ENCODE results near the gene ATF7IP2. TPM values are rescaled to one million over a fixed set of nuclear protein-coding genes. Genes with fewer than 3 reads are reported as not detected.
"Not testable (repeated sequence)": the region's sequence is repeated elsewhere in the genome, so short reads cannot be mapped to it uniquely, and the experiment has no call there.

ATF7IP2 gene
- polyA plus RNA-seq, 1 experiment, result 6.3 TPM

DNA sequence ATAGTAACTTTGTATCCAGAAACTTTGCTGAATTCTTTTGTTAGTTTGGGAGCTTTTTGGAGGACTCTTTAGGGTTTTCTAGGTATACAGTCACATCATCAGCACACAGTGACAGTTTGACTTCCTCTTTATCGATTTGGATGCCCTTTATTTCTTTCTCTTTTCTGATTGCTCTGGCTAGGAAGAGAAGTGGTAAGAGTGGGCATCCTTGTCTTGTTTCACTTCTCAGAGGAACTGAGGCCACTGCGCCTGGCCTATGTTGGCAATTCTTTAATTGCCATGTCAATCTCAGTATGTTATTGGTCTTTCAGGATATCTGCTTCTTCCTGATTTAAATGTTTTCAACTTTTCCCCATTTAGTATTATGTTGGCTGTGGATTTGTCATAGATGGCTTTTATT, 24.6 kb downstream of the ATF7IP2 start:
- TF ChIP-seq, protein P1, sequence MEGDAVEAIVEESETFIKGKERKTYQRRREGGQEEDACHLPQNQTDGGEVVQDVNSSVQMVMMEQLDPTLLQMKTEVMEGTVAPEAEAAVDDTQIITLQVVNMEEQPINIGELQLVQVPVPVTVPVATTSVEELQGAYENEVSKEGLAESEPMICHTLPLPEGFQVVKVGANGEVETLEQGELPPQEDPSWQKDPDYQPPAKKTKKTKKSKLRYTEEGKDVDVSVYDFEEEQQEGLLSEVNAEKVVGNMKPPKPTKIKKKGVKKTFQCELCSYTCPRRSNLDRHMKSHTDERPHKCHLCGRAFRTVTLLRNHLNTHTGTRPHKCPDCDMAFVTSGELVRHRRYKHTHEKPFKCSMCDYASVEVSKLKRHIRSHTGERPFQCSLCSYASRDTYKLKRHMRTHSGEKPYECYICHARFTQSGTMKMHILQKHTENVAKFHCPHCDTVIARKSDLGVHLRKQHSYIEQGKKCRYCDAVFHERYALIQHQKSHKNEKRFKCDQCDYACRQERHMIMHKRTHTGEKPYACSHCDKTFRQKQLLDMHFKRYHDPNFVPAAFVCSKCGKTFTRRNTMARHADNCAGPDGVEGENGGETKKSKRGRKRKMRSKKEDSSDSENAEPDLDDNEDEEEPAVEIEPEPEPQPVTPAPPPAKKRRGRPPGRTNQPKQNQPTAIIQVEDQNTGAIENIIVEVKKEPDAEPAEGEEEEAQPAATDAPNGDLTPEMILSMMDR (IDR thresholded peaks at IDR 0.05; ENCODE audit: low read depth, low read length), result no peak

DNA sequence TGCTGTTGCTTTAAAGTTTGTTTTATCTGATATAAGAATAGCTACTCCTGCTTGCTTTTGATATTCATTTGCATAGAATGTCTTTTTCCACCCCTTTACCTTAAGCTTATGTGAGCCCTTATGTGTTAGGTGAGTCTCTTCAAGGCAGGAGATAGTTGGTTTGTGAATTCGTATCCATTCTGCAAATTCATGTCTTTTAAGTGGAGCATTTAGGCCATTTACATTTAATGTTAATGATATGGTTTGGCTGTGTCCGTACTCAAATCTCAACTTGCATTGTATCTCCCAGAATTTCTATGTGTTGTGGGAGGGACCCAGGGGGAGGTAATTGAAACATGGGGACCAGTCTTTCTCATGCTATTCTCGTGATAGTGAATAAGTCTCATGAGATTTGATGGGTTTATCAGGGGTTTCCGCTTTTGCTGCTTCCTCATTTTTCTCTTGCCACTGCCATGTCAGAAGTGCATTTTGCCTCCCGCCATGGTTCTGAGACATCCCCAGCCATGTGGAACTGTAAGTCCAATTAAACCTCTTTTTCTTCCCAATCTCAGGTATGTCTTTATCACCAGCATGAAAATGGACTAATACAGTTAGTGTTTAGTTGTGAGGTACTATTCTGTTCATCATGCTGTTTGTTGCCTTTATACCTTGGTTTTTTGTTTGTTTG, 27.2 kb downstream of the ATF7IP2 start:
- ChIA-PET CTCF (no interaction called here), POLR2A (no interaction called here)
- DNase-seq (ENCODE audit: low read depth, low spot score), result no peak
- H3K4me3 ChIP-seq (ENCODE audit: low read depth, low read length), result no peak overlapping the region
- TF ChIP-seq, protein P1 (IDR thresholded peaks at IDR 0.05; ENCODE audit: low read depth, low read length), result no peak
- no peak overlapping the region for H3K27ac ChIP-seq (ENCODE audit: low read depth, low read length)
- H3K27me3 ChIP-seq (ENCODE audit: control insufficient read depth, insufficient read depth, low read length), result no peaks in the 10 kb centered on the region
- H3K9me3 ChIP-seq (ENCODE audit: control insufficient read depth, insufficient read depth, low read length), result peaks cover 12% of the 10 kb centered on the region

More for the DNA sequence above, 24.6 kb downstream of the ATF7IP2 start:
- Histone ChIP-seq H3K27ac (ENCODE audit: low read depth, low read length) (no peak overlapping the region), H3K27me3 (ENCODE audit: control insufficient read depth, insufficient read depth, low read length) (no peaks in the 10 kb centered on the region), H3K9me3 (ENCODE audit: control insufficient read depth, insufficient read depth, low read length) (peaks cover 4% of the 10 kb centered on the region), H3K4me3 (ENCODE audit: low read depth, low read length) (no peak overlapping the region)
- ChIA-PET CTCF (no interaction called here), POLR2A (no interaction called here)
- no peak for DNase-seq (ENCODE audit: low read depth, low spot score)

GRCh38 chr16:10418204-10418603, 32.3 kb downstream of the ATF7IP2 start:
- POLR2A ChIA-PET; CTCF ChIA-PET; H3K27me3 ChIP-seq (ENCODE audit: control insufficient read depth, insufficient read depth, low read length): not testable (repeated sequence)

DNA sequence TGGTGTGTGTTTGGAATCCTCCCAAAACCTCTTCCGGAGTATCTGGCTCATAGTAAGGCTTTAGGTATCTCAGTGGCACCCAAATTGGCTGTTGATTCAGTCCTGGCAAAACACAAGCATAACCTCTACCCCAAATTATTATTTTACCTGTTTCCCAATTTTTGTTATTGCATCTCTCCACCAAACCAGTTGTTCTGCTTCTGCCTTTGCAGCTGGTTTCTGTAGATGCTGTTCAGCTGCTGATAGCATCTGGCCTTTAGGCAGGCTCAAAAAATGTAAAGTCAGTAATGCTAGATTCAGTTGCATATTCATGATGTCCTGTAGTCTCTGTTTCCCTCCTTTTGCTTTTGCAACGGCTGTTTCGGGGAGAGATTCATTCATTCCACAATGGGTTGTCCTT, 33.8 kb downstream of the ATF7IP2 start:
- TF ChIP-seq, protein P1 (IDR thresholded peaks at IDR 0.05; ENCODE audit: low read depth, low read length), result no peak
- POLR2A ChIA-PET, result no interaction called here

More at GRCh38 chr16:10418204-10418603, 32.3 kb downstream of the ATF7IP2 start:
- H3K27ac ChIP-seq (ENCODE audit: low read depth, low read length); H3K4me3 ChIP-seq (ENCODE audit: low read depth, low read length); H3K9me3 ChIP-seq (ENCODE audit: control insufficient read depth, insufficient read depth, low read length); DNase-seq (ENCODE audit: low read depth, low spot score): not testable (repeated sequence)

GRCh38 chr16:10421596-10421995, 35.7 kb downstream of the ATF7IP2 start:
- Histone ChIP-seq H3K9me3 (ENCODE audit: control insufficient read depth, insufficient read depth, low read length) (peaks cover 6% of the 10 kb centered on the region), H3K27me3 (ENCODE audit: control insufficient read depth, insufficient read depth, low read length) (no peaks in the 10 kb centered on the region), H3K27ac (ENCODE audit: low read depth, low read length) (no peak overlapping the region), H3K4me3 (ENCODE audit: low read depth, low read length) (no peak overlapping the region)
- TF ChIP-seq, protein P1 (IDR thresholded peaks at IDR 0.05; ENCODE audit: low read depth, low read length), result no peak
- ChIA-PET CTCF (no interaction called here), POLR2A (no interaction called here)
- DNase-seq (ENCODE audit: low read depth, low spot score), result no peak

More for the DNA sequence above, 33.8 kb downstream of the ATF7IP2 start:
- Histone ChIP-seq H3K27me3 (ENCODE audit: control insufficient read depth, insufficient read depth, low read length) (no peaks in the 10 kb centered on the region), H3K9me3 (ENCODE audit: control insufficient read depth, insufficient read depth, low read length) (peaks cover 9% of the 10 kb centered on the region), H3K27ac (ENCODE audit: low read depth, low read length) (no peak overlapping the region), H3K4me3 (ENCODE audit: low read depth, low read length) (no peak overlapping the region)
- CTCF ChIA-PET, result no interaction called here
- no peak for DNase-seq (ENCODE audit: low read depth, low spot score)
